GM18868 (cell line): ENCODE measurements around the gene ABL2.
A peak's percentile ranks its signal among the peaks of the same experiment; 100 is the strongest.
"Not testable (repeated sequence)": the region's sequence is repeated elsewhere in the genome, so short reads cannot be mapped to it uniquely, and the experiment has no call there.

Experiments used
- ATAC-seq: cut with Tn5 transposase; IDR thresholded peaks from one replicate; pipeline ENCODE4 v1.9.1; 2021; ENCODE audit warnings: mild to moderate bottlenecking, moderate library complexity; ENCODE audit not compliant: unreplicated experiment

Gene ABL2

GRCh38 chr1:179170468-179170770 is 59.1 kb downstream of the ABL2 start:
- ATAC-seq: not testable (repeated sequence)

- no peak for ATAC-seq
Measured at GRCh38 chr1:179169616-179170467, 59.6 kb downstream of the ABL2 start.

- no peak for ATAC-seq
Measured at GRCh38 chr1:179168536-179168935, 60.9 kb downstream of the ABL2 start.

- ATAC-seq: no peak
Measured at GRCh38 chr1:179167955-179168354, 61.5 kb downstream of the ABL2 start.

DNA sequence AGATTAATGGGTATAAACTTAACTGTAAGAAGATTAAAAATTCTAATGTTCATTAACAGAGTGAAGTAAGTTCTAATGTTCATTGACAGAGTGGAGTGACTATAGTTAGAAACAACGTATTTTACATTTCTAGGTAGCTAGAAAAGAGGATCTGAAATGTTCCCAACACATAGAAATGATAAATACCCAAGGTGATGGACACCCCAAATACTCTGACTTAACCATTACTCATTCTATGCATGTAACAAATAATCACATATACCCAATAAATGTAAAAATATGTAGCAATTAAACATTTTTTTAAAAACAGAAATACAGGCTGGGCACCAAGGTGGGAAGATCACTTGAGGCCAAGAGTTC is 62.1 kb downstream of the ABL2 start:
- ATAC-seq: no peak

GRCh38 chr1:179166663-179167417 is 62.6 kb downstream of the ABL2 start:
- ATAC-seq: no peak

DNA sequence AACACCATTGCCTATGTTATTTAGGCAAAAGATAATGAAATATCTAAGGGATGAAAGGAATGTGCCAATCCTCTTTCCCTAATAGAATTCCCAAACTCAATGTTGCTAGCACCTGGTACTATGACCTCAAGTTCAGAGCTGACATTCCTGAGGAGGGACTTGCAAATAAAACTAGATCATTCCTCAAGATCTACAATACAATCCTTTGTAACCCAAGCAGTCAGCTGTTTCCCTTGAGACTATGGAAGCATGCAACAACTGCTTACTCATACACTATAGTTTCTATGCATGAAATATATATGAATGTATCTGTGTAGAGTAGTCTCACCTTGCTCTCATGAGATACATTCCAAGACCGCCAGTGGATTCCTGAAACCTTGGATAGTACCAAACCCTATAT is 65.0 kb downstream of the ABL2 start:
- no peak for ATAC-seq

DNA sequence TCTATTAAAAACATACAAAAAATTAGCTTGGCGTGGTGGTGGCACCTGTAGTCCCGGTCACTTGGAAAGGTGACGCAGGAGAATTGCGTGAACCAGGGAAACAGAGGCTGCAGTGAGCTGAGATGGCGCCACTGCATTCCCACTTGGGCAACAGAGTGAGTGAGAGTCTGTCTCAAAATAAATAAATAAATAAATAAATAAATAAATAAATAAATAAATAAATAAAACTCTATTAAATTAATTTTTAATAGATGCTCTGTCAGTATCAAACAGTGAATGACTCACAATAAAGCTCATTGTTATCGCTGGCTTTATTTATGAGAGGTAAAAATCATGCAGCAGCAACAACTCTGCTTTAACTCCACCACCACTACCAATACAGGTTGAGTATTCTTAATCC is 72.8 kb downstream of the ABL2 start:
- ATAC-seq: no peak

- no peak for ATAC-seq
Measured at GRCh38 chr1:179156026-179156425, 73.5 kb downstream of the ABL2 start.

- no peak for ATAC-seq
Measured at GRCh38 chr1:179155615-179156014, 73.9 kb downstream of the ABL2 start.

GRCh38 chr1:179154437-179154836 is 75.0 kb downstream of the ABL2 start:
- no peak for ATAC-seq

DNA sequence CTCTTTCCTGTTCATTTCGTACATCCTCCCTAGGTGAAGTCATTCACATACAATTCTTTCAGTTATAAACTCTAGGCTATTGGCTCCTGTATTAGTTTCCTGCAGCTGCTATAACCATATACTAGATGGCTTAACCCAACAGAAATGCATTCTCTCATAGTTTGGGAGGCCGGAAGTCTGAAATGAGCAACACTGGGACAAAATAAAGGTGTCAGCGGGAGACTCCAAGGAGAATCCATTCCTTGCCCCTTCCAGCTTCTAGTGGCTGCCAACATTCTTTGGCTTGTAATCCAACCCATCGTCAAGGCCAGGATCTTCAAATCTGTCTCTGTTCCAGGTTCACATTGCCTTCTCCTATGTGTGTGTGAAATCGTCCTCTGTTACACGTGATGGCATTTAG is 76.3 kb downstream of the ABL2 start:
- no peak for ATAC-seq

DNA sequence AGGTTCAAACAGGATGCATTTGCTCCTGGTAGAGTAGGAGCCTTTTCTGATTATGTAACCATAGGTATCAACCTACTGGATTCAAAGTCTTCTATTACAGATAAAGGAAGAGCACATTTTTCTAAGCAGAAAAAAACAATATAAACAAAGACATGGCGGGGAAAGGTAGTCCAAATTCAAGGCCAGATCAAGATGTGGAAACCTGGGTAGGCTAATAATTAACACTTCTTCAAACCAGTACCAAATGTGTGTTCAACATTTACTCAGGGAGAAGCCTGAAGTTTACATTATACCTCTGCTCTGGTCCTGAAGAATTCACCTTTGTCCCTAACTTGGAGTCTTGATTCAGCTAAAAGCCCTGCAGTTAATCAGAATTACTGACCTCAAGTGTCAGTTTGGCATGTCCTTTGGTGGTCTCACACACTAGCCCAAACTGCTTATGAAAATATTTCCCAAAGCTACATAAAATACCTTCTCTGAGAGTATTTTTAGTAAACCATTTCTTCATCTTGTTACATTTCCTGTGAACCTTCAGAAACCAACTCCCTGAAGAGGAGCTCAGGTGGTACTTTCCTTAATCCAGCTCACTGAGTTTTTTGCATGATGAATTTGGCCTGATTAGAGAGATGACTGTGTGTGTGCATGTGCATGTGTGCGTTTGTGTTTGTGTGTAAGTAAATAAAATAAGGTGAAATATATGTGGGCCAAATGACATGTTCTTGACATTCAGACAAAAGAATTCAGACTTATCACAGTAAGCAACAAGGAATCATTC is 77.4 kb downstream of the ABL2 start:
- peak; percentile 81 for ATAC-seq

- ATAC-seq: no peak
Measured at GRCh38 chr1:179146911-179147310, 82.6 kb downstream of the ABL2 start.

- no peak for ATAC-seq
Measured at GRCh38 chr1:179146476-179146875, 83.0 kb downstream of the ABL2 start.

DNA sequence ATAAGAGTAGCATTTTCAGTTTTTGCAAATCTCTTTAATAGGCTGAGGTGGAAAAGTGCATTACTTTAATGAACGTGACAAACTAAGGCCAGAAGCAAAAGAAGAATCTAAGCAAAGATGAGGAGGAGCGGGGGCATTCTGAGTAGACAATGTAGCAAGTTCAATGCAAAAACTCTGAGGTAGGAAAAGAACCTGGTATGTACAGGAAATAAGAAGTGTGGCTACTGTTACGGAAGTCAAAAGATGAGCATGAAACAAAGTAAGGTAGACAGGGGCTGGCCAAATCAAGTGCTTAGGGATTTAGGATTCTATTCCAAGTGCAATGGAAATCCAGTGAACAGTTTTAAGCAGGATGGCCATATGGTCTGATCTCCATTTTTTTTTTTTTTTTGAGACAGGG is 84.0 kb downstream of the ABL2 start:
- ATAC-seq: no peak

DNA sequence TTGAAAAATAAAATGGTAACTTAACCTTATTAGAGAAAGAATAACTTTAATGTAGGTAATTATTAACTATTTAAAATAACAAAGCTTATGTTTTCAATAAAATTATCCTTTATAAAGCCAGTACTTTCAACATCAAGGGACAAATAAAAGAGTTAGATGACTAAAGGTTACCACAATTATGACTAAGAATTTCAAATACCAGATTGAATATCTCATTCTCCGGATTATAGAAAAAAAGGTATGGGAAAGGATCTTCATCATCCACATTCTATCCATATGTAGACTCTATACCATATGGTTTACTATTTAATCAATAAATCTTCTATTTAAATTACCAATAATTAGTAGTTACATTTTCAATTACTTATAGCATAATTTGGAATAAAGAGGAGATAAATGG is 84.9 kb downstream of the ABL2 start:
- no peak for ATAC-seq

DNA sequence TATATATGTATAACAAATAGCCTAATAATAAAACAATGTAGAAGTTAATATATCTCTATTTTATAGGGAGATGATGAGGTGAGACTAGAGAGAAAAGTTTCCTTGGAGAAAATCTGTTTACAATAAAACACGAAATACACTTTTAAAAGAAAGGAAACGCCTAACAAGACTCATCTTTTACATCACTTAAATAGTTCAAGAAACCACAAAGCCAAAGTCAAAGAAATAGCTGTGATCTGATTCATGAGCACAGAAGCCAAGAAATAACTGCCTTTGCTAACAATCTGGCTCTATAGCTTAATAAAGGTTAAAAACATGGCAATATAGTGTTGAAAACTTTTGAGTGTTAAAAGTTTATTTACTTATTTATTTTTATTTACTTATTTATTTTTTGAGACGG is 86.2 kb downstream of the ABL2 start:
- no peak for ATAC-seq

DNA sequence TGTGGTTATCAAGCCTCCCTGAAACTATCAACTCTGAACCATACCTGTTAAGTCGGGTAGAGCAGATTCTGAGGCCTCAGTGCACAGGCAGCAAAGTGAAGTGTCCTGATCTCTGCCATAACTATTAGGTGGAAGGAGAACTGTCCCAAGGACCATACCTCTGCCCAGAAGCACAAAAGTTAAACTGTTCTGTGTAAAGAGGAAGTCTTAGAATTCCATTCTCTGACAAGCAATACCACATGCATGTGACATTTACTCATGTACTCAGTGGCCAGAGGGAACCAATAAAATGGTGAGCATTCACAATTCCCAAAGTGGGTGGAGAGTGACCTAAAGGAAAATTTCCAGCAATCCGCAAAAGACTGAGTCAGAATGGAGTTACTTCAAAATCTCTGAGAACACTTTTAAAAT is 86.6 kb downstream of the ABL2 start:
- ATAC-seq: no peak

DNA sequence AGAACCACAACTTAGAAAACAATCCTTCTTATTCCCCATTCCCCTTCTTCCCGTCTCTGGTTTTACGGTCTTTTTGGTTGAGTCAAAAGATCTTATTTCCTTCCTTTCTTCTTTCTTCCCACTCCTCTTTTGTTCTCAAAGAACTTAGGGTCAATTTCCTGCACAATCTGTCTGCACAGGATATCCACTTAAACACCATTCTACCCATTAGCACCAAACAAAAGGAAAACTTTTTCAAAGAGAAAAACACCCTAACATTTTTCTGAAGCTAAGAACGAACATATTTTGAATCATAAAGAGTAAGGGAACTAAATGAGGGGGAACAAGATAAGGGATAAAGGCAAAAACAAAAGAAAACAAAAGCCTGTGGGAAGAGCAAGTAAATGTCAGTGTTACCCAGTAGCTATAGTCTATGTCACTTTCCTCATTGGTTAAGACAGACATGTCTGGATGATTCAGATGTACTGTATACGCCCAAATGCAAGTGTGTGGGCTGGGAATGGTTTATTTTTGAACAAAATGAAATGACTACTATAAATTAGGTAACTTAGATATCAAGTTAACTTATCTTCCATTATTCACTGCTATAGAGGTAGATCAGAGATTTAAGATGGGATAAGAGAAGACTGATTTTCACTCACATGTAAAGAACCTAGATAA is 87.8 kb downstream of the ABL2 start:
- peak; percentile 74 for ATAC-seq

DNA sequence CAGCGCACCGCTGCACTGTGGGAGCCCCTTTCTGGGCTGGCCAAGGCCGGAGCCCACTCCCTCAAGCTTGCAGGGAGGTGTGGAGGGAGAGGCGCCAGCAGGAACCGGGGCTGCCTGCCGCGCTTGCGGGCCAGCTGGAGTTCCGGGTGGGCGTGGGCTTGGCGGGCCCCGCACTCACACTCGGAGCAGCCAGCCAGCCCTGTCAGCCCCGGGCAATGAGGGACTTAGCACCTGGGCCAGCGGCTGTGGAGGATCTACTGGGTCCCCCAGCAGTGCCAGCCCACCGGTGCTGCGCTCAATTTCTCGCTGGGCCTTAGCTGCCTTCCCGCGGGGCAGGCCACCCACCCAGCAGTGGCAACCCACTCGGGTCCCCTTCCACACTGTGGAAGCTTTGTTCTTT is 90.7 kb downstream of the ABL2 start:
- ATAC-seq: not testable (repeated sequence)
